ENCODE measurements around the gene TRIM71. TPM values are rescaled to one million over a fixed set of nuclear protein-coding genes. Genes with fewer than 3 reads are reported as not detected.
A peak's percentile ranks its signal among the peaks of the same experiment; 100 is the strongest.

Gene TRIM71
- polyA plus RNA-seq, 3 donors: 0.02 to 0.33 (median 0.06) TPM

- H3K4me3 Mint-ChIP-seq: no peak overlapping the region
- intact Hi-C loops (cut with micrococcal nuclease): no loop called here
Measured at GRCh38 chr3:32840086-32840841, 22.5 kb downstream of the TRIM71 start.

DNA sequence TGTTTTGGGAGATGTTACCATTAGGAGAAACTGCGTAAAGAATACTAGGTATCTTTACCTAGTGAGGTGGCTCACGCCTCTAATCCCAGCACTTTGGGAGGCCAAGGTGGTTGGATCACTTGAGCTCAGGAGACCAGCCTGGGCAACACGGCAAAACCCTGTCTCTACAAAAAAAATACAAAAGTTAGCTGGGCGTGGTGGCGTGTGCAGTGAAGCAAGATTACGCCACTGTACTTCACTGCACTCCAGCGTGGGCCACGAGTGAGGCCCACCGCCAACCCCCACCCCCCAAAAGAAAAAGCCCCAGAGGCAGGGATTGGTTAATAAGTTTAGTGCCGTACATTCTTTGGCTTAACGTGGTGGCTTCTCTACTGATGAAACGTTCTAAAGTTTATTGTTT lies 23.5 kb downstream of the TRIM71 start:
- Histone ChIP-seq H3K27ac (ENCODE audit: low read depth in 1 of 2, low read length in 2 of 2) (no peak overlapping the region), H4K20me1 (ENCODE audit: insufficient read depth, low read length) (no peaks in the 10 kb centered on the region)

More at GRCh38 chr3:32840086-32840841, 22.5 kb downstream of the TRIM71 start:
- no peaks in the 10 kb centered on the region for H3K36me3 Mint-ChIP-seq
- Histone ChIP-seq H3K79me2 (ENCODE audit: insufficient read depth, low read length) (no peaks in the 10 kb centered on the region), H3K27ac (ENCODE audit: low read depth in 1 of 2, low read length in 2 of 2) (no peak overlapping the region), H3K4me1 (ENCODE audit: control insufficient read depth in 1 of 2, insufficient read depth in 2 of 2, low read length in 2 of 2) (peaks cover 25 to 30% of the 10 kb centered on the region in 2 donors), H4K20me1 (ENCODE audit: insufficient read depth, low read length) (no peaks in the 10 kb centered on the region), H3K36me3 (replicated peaks in 1 of 2; ENCODE audit: control insufficient read depth in 1 of 2, insufficient read depth in 2 of 2, low read length in 2 of 2) (no peaks in the 10 kb centered on the region), H3K9me3 (replicated peaks in 1 of 2; ENCODE audit: control insufficient read depth in 1 of 2, insufficient read depth in 1 of 2, low read length in 2 of 2) (no peaks in the 10 kb centered on the region), H3K9ac (ENCODE audit: insufficient read depth, low read length, poor library complexity, severe bottlenecking) (no peak overlapping the region), H3K27me3 (ENCODE audit: control insufficient read depth in 2 of 2, insufficient read depth in 2 of 2, low read length in 2 of 2) (no peaks in the 10 kb centered on the region), H3K4me2 (replicated peaks; ENCODE audit: extremely low read depth, low read length, poor library complexity, severe bottlenecking) (no peak overlapping the region), H2AFZ (ENCODE audit: insufficient read depth, low read depth, low read length, poor library complexity, severe bottlenecking) (peak overlapping the region; percentile 0), H3K4me3 (replicated peaks in 1 of 3; ENCODE audit: low read depth in 2 of 3, low read length in 3 of 3) (no peak overlapping the region)
- H3K27me3 Mint-ChIP-seq (ENCODE audit: low read depth in 3 of 3): peaks cover 0 to 3% (median 1%) of the 10 kb centered on the region in 3 donors
- H3K9me3 Mint-ChIP-seq: no peaks in the 10 kb centered on the region
- 100% methylated on average over 1 of the region's 5 CpGs for WGBS (ENCODE audit: insufficient coverage)
- peak overlapping the region in 1 of 7 donors; percentile 18 for H3K27ac Mint-ChIP-seq
- TF ChIP-seq, protein P1, sequence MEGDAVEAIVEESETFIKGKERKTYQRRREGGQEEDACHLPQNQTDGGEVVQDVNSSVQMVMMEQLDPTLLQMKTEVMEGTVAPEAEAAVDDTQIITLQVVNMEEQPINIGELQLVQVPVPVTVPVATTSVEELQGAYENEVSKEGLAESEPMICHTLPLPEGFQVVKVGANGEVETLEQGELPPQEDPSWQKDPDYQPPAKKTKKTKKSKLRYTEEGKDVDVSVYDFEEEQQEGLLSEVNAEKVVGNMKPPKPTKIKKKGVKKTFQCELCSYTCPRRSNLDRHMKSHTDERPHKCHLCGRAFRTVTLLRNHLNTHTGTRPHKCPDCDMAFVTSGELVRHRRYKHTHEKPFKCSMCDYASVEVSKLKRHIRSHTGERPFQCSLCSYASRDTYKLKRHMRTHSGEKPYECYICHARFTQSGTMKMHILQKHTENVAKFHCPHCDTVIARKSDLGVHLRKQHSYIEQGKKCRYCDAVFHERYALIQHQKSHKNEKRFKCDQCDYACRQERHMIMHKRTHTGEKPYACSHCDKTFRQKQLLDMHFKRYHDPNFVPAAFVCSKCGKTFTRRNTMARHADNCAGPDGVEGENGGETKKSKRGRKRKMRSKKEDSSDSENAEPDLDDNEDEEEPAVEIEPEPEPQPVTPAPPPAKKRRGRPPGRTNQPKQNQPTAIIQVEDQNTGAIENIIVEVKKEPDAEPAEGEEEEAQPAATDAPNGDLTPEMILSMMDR (IDR thresholded peaks at IDR 0.05): no peak
- peaks cover 32% of the 10 kb centered on the region for H3K4me1 Mint-ChIP-seq
- no peak for DNase-seq

More for the DNA sequence above, 23.5 kb downstream of the TRIM71 start:
- no CpG with 5 or more reads among the region's 12 CpGs for WGBS (ENCODE audit: insufficient coverage)
- H3K36me3 Mint-ChIP-seq: no peaks in the 10 kb centered on the region
- Histone ChIP-seq H3K79me2 (ENCODE audit: insufficient read depth, low read length) (no peaks in the 10 kb centered on the region), H3K4me3 (replicated peaks in 1 of 3; ENCODE audit: low read depth in 2 of 3, low read length in 3 of 3) (no peak overlapping the region), H3K36me3 (replicated peaks in 1 of 2; ENCODE audit: control insufficient read depth in 1 of 2, insufficient read depth in 2 of 2, low read length in 2 of 2) (no peaks in the 10 kb centered on the region), H3K9me3 (replicated peaks in 1 of 2; ENCODE audit: control insufficient read depth in 1 of 2, insufficient read depth in 1 of 2, low read length in 2 of 2) (no peaks in the 10 kb centered on the region), H3K4me1 (ENCODE audit: control insufficient read depth in 1 of 2, insufficient read depth in 2 of 2, low read length in 2 of 2) (peaks cover 25 to 30% of the 10 kb centered on the region in 2 donors), H3K9ac (ENCODE audit: insufficient read depth, low read length, poor library complexity, severe bottlenecking) (no peak overlapping the region), H3K27me3 (ENCODE audit: control insufficient read depth in 2 of 2, insufficient read depth in 2 of 2, low read length in 2 of 2) (no peaks in the 10 kb centered on the region), H3K4me2 (replicated peaks; ENCODE audit: extremely low read depth, low read length, poor library complexity, severe bottlenecking) (no peak overlapping the region), H2AFZ (ENCODE audit: insufficient read depth, low read depth, low read length, poor library complexity, severe bottlenecking) (peak overlapping the region; percentile 63)
- H3K9me3 Mint-ChIP-seq: no peaks in the 10 kb centered on the region
- DNase-seq: no peak
- H3K27me3 Mint-ChIP-seq (ENCODE audit: low read depth in 3 of 3): peaks cover 0 to 3% (median 1%) of the 10 kb centered on the region in 3 donors
- TF ChIP-seq, protein P1 (IDR thresholded peaks at IDR 0.05): no peak
- no peak overlapping the region for H3K4me3 Mint-ChIP-seq
- intact Hi-C loops (cut with micrococcal nuclease): no loop called here
- H3K27ac Mint-ChIP-seq: no peak overlapping the region
- peaks cover 32% of the 10 kb centered on the region for H3K4me1 Mint-ChIP-seq

Data from CD14-positive monocyte (primary cell).